DLD1 (cell line): ENCODE results near the gene SLC38A1.
"Not testable (repeated sequence)": the region's sequence is repeated elsewhere in the genome, so short reads cannot be mapped to it uniquely, and the experiment has no call there.

Experiments used
- in situ Hi-C: cut with HindIII; loops from 2 replicates; pipeline ENCODE4 v1.10.0; 2017; ENCODE audit warnings: low sequenced_read_pairs

SLC38A1 gene

GRCh38 chr12:46209170-46209569 lies 59.7 kb downstream of the SLC38A1 start:
- in situ Hi-C loops: no loop called here

GRCh38 chr12:46208370-46208769 lies 60.5 kb downstream of the SLC38A1 start:
- in situ Hi-C loops: no loop called here

- in situ Hi-C loops: no loop called here
Observed at GRCh38 chr12:46207644-46208043, 61.2 kb downstream of the SLC38A1 start.

GRCh38 chr12:46206471-46206870 lies 62.4 kb downstream of the SLC38A1 start:
- in situ Hi-C loops: no loop called here

GRCh38 chr12:46205294-46205693 lies 63.5 kb downstream of the SLC38A1 start:
- in situ Hi-C loops: no loop called here

GRCh38 chr12:46201284-46201789 lies 67.5 kb downstream of the SLC38A1 start:
- in situ Hi-C loops: no loop called here

- in situ Hi-C loops: no loop called here
Observed at GRCh38 chr12:46200551-46200950, 68.3 kb downstream of the SLC38A1 start.

- in situ Hi-C loops: no loop called here
Observed at GRCh38 chr12:46198913-46199312, 69.9 kb downstream of the SLC38A1 start.

GRCh38 chr12:46197883-46198282 lies 71.0 kb downstream of the SLC38A1 start:
- in situ Hi-C loops: no loop called here

- in situ Hi-C loops: not testable (repeated sequence)
Observed at GRCh38 chr12:46190533-46190932, 78.3 kb downstream of the SLC38A1 start.

GRCh38 chr12:46188170-46188569 lies 80.7 kb downstream of the SLC38A1 start:
- in situ Hi-C loops: no loop called here

GRCh38 chr12:46187023-46187422 lies 81.8 kb downstream of the SLC38A1 start:
- in situ Hi-C loops: no loop called here

GRCh38 chr12:46186088-46186487 lies 82.8 kb downstream of the SLC38A1 start:
- in situ Hi-C loops: no loop called here

GRCh38 chr12:46185686-46186085 lies 83.2 kb downstream of the SLC38A1 start:
- in situ Hi-C loops: no loop called here

GRCh38 chr12:46184798-46185595 lies 83.8 kb downstream of the SLC38A1 start:
- in situ Hi-C loops: no loop called here

- in situ Hi-C loops: no loop called here
Observed at GRCh38 chr12:46183112-46183511, 85.7 kb downstream of the SLC38A1 start.

- in situ Hi-C loops: no loop called here
Observed at GRCh38 chr12:46181465-46181864, 87.4 kb downstream of the SLC38A1 start.

GRCh38 chr12:46179693-46180452 lies 89.0 kb downstream of the SLC38A1 start:
- in situ Hi-C loops: no loop called here

- in situ Hi-C loops: no loop called here
Observed at GRCh38 chr12:46177837-46178608, 90.8 kb downstream of the SLC38A1 start.

- in situ Hi-C loops: no loop called here
Observed at GRCh38 chr12:46177025-46177424, 91.8 kb downstream of the SLC38A1 start.

- in situ Hi-C loops: no loop called here
Observed at GRCh38 chr12:46174919-46175318, 93.9 kb downstream of the SLC38A1 start.
